AG09319 (cell line): ENCODE results near the gene CCDC187.

Experiments
- DNase-seq: peaks from one replicate; pipeline ENCODE4 v3.0.0-alpha.2; 2010; ENCODE audit warnings: low read depth; ENCODE audit errors: extremely low read depth
- TF ChIP-seq, protein P1 (sequence below): IDR thresholded peaks from 2 replicates; pipeline ENCODE4 v1.5.1; 2011; ENCODE audit warnings: low read depth, mild to moderate bottlenecking, inconsistent platforms, low read length, moderate library complexity

CCDC187 gene

DNA sequence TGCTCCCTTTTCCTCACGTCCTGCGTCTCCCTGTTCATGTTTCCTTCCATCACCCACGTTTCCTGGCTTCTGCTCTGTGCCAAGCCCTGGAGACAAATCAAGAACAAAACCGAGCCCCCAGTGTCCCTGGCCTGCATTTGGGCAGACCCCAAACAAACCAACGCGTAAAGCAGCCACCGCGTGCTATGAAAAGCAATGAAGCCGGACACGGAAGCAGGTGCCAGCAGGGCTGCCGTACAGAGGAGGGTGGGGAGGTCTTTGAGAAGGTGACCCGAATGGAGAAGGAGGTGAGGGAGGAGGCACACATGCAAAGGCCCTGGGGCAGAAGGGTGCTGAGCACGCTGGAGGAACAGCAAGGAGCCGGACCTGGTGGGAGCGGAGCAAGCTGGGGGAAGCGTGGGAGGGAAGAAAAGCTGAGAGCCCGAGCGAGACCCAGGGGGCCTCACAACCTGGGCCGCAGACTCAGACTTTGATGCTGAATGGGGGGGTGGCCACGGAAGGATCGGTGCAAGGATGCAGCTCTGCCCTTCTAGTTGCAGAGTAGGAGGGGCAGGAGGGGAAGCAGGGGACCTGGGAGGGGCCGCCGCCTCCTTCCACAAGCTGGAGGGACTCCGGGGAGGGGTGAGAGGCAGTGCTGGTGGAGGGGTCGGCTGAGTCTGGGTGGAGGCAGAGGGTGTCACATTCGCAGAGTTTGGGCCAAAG lies 56.9 kb downstream of the CCDC187 start:
- TF ChIP-seq, protein P1, sequence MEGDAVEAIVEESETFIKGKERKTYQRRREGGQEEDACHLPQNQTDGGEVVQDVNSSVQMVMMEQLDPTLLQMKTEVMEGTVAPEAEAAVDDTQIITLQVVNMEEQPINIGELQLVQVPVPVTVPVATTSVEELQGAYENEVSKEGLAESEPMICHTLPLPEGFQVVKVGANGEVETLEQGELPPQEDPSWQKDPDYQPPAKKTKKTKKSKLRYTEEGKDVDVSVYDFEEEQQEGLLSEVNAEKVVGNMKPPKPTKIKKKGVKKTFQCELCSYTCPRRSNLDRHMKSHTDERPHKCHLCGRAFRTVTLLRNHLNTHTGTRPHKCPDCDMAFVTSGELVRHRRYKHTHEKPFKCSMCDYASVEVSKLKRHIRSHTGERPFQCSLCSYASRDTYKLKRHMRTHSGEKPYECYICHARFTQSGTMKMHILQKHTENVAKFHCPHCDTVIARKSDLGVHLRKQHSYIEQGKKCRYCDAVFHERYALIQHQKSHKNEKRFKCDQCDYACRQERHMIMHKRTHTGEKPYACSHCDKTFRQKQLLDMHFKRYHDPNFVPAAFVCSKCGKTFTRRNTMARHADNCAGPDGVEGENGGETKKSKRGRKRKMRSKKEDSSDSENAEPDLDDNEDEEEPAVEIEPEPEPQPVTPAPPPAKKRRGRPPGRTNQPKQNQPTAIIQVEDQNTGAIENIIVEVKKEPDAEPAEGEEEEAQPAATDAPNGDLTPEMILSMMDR, result no peak
- DNase-seq, result no peak

DNA sequence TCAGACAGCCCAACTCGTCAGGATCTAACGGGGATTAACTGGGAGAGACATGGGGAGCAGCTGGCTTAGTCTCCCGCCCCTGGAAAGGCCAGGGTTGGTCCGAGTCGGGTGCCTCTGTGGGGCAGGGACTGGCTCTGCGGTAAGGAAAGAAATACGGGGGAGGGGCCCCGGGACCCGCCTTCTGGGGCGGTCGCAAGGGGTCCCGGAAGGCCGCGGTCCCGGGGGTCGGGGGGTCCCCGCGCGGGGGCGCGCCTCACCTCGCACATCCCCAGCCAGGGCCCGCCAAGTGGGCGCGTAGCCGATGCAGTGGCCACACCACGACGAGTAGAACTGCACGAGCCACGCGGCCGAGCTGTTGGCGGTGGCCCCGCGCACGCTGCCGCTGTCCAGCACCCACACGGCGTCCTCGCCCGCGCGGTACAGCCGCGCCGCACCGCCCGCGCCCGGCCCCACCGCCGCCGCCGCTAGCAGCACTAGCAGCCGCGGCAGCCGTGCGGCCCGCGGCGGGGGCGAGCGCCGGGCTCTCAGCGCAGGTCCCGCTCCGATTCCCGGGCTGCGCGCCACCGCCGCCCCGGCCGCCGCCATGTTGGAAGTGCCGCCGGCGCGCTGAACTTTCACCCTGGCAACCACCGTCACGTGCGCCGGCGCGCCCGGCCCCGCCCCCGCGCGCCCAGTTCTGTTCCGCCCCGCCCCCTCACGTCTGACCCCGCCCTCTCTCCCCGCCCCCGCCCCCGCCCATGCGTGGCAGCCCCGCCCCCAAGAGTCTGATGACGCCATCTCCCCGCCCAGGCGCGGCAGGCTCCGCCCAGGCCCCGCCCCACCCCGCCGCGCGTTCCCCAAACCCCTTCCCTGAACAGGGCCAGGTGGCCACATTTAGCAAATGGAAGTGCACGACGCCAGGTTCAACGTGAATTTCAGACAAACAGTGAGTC lies 58.4 kb downstream of the CCDC187 start, which contains the start of gene QSOX2:
Gene QSOX2 (minus strand): TSS at position 594 of the 932 bp plus-strand sequence. CDS start 9 bp downstream, at position 585.
- DNase-seq, result peak; percentile 56
- TF ChIP-seq, protein P1, result no peak

DNA sequence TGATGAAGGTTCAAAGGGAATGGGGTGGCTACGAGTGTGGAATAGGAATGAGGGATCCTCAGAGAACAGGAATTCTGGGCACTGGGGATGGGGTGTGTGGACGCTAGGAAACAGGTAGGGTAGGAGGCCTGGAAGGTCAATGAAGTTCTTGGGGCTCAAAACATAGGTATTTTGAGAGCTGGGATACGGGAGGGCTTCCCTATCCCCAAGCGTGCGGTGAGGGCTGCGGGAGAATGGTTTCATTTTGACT lies 59.0 kb downstream of the CCDC187 start:
- TF ChIP-seq, protein P1, result no peak
- no peak for DNase-seq

DNA sequence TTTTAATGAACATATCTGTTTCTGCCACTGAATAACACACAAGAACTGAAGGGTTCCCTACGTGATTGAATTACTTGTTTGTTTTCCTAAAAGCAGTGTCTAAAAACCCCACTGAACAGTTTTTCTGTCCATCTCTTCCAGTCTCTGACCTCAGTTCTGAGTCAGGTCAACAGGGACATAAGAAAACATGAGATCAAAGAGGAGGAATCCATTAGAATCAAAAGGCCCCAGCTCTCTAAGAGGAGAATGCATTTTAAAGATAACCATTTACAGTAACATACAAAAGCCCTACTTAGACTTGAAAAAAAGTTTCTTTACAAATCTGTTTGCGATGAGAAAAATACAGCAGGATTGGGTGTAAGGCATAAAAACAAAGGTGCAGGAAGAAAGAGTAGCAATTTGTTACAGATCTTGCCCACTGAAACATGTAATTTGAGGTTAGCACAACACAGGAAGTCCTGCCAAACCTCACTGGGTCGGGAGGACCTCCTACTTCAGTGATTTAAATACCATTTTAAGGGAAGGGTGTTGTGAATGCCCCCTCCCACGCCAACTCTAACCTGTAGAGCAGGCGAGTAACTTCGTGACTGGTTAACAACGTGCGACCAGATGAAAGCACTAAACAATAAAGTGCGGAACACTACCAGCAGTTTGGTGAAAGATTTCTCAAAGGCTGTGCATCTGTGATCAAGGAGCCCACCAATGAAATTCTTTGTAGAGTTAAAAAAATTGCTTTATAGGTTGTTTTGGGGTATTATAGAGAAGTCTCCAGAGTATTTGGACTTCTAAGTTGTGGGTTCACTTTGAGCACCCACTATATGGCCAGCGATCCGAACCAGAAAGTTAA lies 59.5 kb downstream of the CCDC187 start:
- DNase-seq, result no peak

DNA sequence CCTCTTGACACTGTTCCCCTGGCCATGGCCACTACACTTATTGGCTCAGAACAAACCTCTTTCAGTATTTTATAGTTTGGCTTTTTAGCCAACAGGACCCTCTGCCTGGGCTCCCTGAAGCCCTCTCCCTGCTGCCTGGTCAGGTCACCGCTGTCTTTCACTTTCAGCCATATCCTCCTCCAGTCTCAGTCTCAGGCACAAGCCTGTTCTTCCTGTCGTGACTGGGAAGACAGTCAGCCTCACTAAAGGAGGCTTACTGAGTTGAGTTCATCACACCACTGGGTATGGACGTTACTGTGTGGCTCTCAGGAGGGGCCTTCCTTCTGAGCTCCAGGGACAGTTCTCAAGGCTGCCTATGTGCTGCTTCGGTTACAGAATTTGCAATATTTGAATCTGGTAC lies 60.3 kb downstream of the CCDC187 start:
- no peak for DNase-seq
- TF ChIP-seq, protein P1, result no peak

More for the DNA sequence above, 59.5 kb downstream of the CCDC187 start:
- TF ChIP-seq, protein P1, result no peak

DNA sequence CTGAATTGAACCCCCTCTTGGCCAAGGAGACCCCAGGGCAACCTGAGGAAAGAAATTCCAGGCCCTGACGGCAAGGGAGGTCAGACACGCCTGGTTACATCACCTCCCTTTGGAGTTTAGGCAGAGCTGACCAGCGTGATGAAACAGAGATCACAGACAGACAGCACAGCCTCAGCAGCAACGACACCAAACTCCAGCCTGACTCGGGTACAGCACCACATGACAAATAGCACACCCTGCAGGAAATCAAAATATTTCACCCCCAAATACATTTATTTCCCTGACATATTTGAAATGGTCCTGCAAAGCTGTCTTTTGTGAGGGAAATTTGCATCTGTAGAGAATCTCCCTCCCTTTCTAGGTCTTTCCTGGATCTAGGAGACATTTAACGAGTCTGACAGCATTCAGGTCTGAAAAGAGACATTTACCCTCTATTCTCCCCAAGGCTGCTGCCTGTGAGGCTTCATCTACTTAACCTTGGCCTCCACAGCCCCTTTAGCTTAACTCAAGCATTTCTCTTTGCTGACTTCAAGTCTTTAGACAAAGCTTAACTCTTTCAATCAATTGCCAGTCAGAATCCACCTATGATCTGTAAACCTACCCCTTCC lies 60.9 kb downstream of the CCDC187 start:
- no peak for DNase-seq
- TF ChIP-seq, protein P1, result no peak
